ENCODE results near the gene HAUS5. TPM values are rescaled to one million over a fixed set of nuclear protein-coding genes. Genes with fewer than 3 reads are reported as not detected.

HAUS5 gene
- total RNA-seq, 1 donor from 2014 or later = 4.8 TPM

DNA sequence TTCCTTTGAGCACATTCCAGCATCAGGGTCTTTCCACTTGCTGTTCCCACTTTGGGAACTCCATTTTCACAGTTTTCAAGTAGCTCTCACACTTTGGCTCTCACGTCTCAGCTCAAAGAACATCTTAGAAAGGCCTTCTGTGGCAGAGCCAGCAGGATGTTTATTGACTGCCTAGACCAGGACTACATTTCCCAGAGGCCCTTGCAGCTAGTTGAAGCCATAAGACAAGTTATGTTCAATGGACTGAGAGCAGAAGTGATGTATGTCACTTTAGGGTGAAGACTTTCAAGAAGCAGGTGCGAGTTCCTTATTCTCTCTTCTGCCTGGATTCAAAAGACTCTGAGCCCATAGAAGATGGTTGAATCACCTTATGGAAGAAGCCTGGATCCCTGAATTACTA is 4.3 kb upstream of the HAUS5 start:
- DNase-seq = peak; percentile 13

DNA sequence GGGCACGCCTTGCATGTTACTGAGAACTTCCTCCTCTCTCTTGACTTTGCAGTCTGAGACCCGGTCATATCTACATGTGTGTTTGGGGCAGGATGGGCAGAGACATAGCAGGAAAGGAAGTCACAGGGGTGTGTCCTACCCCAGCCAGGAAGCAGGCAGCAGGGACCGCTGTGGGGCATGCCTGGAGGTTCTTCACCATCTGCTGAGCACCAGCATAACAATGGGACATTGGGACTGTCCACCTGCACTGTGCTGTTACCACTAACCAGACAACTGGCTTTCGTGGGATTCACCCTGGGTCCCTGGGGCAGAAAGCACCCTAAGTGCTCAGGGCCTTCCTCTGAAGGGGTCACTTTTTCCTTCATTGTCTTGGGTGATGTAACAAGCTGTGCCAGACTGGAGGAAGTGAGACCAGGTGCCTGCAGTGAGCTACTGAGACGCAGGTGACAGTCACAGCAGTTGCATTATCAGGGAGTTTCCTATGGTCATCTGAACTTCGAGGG is 2.6 kb upstream of the HAUS5 start:
- DNase-seq = no peak

DNA sequence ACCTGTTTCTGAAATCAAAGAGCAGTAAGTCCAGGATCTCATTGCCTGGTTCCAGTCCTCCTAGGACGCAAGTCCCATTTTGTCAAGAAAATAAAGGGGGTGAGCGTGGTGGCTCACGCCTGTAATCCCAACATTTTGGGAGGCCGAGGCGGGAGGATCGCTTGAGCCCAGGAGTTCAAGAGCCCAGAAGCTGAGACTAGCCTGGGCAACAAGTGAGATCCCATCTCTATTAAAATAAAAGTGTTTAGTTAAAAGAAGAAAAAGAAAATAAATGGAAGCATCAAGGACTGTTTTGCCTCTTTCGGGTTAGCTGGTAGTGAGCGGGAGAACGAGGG is 344 bp upstream of the HAUS5 start:
- DNase-seq = no peak

DNA sequence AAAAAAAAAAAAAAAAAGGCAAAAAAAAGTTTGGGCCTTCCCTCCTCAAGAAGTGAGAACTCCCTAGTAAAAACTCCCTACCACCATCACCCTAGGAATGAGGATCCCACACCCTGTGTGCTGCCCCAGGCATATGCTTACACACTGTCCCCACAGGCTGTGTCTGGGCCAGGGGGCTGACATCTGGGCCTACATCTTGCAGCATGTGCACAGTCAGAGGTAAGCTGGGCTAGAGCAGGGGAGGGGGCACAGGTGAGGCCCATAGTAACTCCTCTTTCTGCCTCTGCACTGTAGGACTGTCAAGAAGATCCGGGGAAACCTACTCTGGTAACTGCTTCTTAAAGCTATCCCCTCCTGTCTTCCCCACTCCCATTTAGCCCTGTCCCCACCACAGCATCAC is 1.0 kb downstream of the HAUS5 start:
- DNase-seq = no peak

DNA sequence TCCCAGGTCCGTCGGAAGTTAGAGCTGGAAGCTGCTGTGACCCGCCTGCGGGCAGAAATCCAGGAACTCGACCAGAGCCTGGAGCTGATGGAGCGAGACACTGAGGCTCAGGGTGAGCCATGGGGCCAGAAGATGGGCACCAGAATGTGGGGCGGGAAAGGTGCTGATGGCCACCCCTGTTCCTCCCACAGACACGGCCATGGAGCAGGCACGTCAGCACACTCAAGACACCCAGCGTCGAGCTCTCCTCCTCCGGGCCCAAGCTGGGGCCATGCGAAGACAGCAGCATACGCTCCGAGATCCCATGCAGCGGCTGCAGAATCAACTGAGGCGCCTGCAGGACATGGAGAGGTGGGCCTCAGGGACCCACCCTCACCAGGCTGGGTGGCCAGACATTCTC is 2.5 kb downstream of the HAUS5 start:
- DNase-seq = no peak

DNA sequence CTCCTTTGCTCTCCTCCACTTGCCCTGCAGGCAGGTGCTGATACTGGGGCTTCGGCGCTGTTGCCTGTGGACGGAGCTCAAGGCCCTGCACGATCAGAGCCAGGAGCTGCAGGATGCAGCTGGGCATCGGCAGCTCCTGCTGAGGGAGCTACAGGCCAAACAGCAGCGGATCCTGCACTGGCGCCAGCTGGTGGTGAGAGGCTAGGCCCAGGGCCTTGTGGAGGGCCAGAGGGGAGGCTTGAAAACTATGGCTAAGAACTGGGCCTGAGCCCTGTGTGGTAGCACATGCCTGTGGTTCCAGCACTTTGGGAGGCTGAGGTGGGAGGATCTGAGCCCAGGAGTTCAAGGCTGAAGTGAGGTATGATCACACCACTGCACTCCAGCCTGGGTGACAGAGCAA is 6.3 kb downstream of the HAUS5 start:
- no peak for DNase-seq

DNA sequence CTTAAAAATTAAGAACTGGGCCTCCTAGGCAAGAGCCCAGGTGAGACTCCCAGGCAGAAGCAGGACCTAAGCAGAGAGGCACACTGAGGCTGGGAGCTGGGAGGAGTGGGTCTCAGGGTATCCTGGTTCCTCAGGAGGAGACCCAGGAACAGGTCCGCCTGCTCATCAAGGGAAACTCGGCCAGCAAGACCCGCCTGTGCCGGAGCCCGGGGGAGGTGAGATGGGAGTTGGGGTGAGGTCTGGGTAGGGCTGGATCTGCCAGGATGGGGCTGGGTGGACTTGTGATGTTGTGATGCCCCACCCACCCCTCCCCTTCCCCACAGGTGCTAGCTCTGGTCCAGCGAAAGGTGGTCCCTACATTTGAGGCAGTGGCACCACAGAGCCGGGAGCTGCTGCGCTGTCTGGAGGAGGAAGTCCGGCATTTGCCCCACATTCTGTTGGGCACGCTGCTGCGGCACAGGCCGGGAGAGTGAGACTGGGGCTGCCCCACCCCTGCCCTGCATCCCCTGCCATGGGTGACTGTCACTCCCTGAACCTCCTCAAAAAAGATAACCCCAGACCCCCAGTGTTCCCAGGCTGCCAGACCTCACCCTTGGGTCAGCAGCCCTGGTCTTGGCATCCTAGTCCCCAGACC is 6.9 kb downstream of the HAUS5 start:
- no peak for DNase-seq

DNA sequence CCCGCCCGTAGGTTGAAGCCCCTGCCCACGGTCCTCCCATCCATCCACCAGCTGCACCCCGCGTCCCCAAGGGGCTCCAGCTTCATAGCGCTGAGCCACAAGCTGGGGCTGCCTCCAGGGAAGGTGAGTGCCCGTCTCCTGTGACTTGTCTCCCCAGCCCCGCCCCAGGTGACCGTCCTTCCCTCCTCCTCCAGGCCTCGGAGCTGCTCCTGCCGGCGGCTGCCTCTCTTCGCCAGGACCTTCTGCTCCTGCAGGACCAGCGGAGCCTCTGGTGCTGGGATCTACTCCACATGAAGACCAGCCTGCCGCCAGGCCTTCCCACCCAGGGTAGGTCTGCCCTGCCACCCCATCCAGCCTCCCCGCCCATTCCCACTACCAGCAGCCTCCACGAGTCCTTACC is 7.5 kb downstream of the HAUS5 start:
- no peak for DNase-seq

DNA sequence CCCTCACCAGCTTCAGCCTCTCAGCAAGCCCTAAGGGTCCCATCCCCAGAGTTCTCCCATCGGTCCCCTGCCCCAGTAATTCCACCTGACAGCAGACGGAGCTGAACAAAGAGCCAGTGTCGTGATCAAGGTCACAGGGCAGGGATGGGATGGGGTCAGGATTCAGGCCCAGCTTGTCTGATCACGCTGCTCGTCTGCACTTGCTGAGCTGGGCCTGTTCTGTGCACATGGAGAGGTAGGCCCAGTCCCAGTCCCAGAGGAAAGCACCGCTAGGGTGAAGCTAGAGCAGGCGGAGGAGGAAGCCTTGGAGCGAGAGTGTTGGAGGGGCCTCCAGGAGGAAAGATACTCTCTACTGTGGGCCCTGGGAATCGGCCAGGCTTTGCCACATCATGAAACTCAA is 9.2 kb downstream of the HAUS5 start:
- DNase-seq = no peak

DNA sequence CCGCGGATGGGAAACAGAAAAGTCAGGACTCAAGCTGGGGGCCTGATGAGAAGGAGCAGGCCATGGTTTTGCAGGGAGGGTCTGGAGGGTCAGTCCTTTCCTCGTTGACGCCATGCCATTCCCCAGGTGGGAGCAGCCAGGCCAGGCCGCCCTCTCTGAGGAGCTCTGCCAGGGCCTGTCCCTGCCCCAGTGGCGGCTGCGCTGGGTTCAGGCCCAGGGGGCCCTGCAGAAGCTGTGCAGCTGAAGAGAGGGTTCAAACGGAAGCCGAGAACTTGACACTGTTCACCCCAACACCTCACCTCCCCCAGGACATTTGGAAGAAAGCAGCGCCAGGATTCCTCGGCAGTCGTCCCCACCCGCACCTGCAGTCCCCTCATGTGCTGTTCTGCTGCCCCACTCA is 10.2 kb downstream of the HAUS5 start:
- DNase-seq = no peak

DNA sequence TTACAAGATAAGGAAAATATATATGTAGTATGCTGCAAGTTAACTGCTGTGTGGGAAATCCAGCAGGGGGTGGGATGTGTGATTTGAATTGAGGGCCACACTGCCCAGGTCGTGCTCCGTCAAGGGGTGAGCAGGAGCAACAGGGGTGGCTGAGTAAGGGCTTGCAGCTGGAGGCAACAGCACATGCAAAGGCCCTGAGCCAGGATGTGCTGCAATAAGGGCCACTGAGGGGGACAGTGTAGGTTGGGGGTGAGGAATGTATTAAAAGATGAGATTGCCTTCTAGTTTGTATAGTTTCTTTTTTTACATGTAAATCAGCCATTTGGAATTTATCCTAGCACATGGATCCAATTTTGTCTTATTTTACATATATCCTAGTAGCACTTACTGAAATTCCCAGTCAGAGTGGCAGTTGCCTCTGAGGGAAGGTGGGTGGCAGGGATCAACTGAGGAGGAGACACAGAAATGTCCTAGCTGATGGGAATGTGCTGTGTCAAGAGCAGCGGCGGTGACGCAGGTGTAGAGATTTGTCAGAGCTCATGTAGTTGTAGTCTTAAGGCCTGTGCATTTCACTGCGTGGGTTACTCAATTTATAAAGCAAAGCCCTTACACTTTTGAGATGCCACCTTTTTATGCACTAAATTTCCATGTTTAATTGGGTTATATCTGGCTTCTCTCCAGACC is 10.9 kb downstream of the HAUS5 start:
- DNase-seq = no peak

DNA sequence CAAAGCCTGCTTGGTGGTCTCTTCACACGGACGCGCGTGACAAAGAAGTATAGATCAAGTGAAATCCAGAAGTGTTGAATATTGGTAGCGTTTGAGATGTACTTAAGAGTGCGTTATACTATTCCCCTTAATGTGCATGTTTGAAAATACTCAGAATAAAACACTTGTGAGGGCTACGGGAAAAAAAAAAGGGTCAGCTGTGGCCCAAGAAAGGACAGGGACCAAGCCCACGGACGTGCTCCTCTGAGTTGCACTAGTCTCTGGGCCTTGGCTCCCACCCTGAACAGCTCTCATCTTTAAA is 15.7 kb downstream of the HAUS5 start:
- no peak for DNase-seq

DNA sequence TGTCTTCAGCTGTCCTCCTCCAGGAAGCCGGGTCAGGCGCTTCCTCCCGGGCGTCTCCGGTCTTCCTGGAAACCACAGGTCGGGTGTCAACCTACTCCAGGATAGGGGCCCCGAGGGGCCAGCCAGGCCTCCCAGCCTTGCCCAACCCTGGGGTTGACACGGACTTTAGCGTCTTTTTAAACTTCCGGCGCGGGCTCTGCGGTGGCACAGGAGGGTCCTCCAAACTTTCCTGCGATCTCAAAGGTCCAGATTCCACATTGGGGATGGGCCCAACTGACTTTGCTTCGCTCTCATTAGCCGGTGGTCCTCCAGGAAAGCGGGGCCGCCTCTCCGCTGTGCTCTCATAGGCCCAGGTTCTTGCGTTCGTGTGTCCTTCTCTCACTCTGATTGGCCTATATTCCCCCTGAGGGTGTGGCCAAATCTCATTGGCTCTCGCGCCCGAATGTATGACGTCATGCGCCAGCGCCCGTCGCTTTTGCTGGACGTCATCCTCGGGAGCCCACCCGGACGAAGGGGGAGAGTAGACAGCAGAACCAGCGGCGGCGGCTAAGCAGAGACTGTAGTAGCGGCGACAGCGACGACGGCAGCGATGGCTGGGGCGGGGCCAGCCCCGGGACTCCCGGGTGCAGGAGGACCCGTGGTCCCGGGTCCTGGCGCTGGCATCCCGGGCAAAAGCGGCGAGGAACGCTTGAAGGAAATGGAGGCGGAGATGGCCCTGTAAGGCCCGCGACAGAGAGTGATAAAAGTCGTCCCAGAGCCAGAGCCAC is 16.2 kb downstream of the HAUS5 start, which contains the start of gene RBM42:
TSS of gene RBM42 (plus strand) at position 472 of the 767 bp plus-strand sequence. CDS start at position 590, 118 bp downstream.
- peak; percentile 99 for DNase-seq

DNA sequence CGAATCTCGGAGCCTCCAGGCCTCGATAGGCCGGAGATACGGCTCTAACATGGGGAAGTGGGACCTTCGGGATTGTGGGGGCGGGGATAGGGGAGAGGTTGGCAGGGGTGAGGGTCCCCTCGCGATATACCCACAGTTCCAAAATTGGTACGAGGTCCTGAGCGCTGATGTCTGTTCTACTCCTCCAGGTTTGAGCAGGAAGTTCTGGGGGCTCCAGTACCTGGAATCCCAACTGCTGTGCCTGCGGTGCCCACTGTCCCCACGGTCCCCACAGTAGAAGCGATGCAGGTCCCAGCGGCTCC is 16.7 kb downstream of the HAUS5 start:
- no peak for DNase-seq

DNA sequence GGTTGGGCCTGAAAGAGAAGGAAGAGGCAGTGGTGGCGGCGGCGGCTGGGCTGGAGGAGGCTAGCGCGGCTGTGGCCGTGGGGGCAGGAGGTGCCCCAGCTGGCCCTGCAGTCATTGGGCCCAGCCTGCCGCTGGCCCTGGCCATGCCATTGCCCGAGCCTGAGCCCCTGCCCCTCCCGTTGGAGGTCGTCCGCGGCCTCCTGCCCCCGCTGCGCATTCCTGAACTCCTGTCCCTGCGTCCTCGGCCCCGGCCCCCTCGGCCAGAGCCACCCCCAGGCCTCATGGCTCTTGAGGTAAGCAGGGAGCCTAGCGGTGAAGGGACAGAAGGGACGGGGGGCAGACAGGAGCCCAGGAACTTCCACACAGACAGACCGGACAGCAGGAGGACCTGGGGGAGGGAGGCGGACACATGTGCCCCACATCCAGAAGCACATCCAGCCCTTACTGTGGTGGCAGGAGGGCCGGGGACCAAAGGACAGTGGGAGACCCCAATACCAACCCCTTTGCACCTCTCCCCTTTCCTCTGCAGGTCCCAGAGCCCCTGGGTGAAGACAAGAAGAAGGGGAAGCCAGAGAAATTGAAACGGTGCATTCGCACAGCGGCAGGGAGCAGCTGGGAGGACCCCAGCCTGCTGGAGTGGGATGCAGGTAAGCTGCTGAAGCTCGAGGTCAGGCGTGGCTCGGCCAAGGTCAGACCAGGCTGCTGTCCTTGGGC is 21.3 kb downstream of the HAUS5 start:
- no peak for DNase-seq

DNA sequence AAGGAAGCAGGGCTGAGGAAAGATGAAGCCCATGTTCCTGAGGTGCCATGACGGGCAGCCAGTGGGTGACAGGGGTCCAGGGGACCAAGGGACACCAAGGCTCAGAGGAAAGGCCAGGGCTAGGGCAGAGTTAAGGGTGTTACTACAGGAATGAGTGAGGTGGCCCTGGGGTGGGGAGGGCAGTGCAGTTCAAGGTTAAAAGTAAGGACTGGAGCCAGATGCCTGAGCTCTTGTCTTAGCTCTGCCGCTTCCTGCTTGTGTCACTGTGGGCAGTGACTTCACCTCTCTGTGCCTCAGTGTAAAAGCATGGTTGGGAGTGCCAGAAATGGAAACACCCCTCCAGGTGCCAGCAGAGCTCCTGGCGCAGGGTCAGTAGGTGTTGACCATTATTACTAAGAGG is 24.1 kb downstream of the HAUS5 start:
- no peak for DNase-seq

DNA sequence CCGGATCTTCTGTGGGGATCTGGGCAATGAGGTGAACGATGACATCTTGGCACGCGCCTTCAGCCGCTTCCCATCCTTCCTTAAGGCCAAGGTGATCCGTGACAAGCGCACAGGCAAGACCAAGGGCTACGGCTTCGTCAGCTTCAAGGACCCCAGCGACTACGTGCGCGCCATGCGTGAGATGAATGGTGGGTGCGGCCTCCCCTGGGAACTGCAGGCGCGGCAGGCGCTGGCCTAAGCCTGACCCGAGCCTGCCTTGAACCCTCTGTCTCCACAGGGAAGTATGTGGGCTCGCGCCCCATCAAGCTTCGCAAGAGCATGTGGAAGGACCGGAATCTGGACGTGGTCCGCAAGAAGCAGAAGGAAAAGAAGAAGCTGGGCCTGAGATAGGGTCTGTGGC is 24.6 kb downstream of the HAUS5 start:
- DNase-seq = no peak

DNA sequence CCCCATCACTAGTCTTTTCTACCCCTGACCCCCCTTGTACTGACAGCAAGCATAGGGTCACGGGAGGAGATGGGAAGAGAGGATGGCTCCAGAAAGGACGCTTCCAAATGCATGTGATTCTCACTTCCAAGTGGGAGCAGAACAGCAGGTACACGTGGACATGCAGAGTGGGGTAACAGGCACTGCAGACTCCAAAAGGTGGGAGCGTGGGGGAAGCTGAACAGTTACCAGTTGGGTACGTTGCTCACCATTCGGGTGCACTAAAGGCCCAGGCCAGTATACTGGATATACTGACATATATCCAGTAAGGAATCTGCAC is 26.7 kb downstream of the HAUS5 start:
- no peak for DNase-seq

DNA sequence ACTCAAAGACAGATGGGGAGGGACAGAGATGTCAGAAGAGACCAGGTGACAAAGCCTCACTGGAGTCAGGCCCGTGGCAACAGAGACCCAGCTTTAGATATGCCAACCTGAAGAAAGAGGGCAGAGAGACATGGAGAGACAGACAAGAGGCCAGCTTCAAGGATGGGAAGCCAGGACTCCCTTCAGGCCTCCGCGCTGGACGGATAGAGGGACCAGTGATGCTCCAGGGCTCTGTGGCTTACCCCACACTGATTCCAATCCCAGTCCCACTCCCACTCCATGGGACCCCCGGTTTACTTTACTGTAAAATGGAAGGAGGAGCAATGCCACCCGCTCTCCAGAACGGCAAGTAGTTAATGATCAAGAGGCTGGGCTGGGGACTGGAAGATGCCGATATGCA is 27.3 kb downstream of the HAUS5 start:
- no peak for DNase-seq

DNA sequence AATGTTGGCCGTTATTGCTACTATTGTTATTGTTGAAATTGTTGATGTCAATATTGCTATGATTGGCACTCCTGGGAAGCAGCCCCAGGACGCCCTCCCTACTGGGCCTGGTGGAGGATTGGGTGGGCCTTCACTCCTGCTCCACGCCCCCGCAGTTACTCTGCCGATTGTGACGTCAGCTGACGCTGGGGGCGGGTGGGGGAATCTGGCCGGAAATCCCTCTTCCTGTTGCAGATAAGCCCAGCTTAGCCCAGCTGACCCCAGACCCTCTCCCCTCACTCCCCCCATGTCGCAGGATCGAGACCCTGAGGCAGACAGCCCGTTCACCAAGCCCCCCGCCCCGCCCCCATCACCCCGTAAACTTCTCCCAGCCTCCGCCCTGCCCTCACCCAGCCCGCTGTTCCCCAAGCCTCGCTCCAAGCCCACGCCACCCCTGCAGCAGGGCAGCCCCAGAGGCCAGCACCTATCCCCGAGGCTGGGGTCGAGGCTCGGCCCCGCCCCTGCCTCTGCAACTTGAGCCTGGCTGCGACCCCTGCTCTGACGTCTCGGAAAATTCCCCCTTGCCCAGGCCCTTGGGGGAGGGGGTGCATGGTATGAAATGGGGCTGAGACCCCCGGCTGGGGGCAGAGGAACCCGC is 29.1 kb downstream of the HAUS5 start, which contains the start of gene ETV2:
TSS of gene ETV2 (plus strand) at position 231 of the 637 bp plus-strand sequence. CDS start 716 bp downstream, outside the sequence.
- DNase-seq = peak; percentile 64

DNA sequence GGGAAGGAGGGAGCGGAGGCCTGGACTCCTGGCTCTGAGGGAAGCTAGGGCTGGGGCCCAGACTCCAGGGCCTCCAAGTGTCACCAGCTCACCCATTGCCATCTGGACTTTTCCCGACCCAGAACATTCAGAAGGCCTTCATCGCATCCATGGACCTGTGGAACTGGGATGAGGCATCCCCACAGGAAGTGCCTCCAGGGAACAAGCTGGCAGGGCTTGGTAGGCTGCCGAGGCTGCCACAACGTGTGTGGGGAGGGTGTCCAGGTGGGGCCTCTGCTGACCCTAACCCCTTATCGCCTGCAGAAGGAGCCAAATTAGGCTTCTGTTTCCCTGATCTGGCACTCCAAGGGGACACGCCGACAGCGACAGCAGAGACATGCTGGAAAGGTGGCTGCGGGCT is 29.8 kb downstream of the HAUS5 start:
- no peak for DNase-seq

DNA sequence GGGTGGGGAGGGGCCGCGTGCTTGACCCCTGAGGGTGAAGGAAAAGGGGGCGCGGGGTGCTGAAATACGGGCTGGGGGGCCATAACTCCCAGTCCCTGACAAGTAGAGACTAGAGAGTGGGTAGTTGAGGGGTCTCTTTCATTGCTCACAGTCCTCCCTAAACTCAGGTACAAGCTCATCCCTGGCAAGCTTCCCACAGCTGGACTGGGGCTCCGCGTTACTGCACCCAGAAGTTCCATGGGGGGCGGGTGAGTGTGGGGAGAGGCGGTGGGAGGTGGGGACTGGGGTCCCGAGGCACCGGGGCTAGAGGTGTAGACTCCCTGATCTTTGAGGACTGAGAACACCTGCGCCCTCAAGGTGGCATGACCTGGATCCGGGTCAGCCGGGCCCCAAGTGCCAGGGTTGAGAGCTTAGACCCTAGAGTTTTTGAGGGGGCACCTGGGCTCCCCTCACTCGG is 30.3 kb downstream of the HAUS5 start:
- no peak for DNase-seq
